ENCODE data around the gene UCK1.
A peak's percentile ranks its signal among the peaks of the same experiment; 100 is the strongest.

The UCK1 gene

DNA sequence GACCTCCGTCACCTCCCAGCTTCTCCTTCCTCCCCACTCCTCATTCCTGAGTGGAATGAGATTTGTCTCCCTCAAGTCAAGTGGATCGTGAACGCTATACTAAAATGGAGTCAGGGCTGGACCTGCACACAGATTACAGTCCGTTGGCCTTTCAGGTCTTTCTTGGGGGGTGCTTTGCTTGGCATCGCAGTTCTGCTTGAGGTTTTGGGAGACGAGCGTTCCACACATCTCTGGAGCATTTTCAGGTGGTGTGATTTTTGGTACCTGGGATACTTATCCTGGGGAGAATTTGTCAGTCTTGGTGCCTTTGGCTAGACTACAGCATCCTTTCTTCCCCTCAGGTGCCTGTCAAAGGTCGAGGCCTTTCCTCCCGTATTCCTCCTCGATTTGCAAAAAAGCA, 52.2 kb downstream of the UCK1 start:
- H3K36me3 ChIP-seq (ENCODE audit: insufficient read depth, low read length) = peaks cover 95% of the 10 kb centered on the region; the same call in 1 of the 2 replicates
- no peaks in the 10 kb centered on the region for H3K9me2 ChIP-seq (replicated peaks; ENCODE audit: low read depth, low read length)
- H3K79me2 ChIP-seq (ENCODE audit: insufficient read depth, low read length) = no peaks in the 10 kb centered on the region
- H3K27me3 ChIP-seq (ENCODE audit: insufficient read depth, low read length, poor library complexity, severe bottlenecking) = no peaks in the 10 kb centered on the region
- no peaks in the 10 kb centered on the region for H3F3A ChIP-seq (ENCODE audit: low read depth)
- H3K4me1 ChIP-seq (ENCODE audit: insufficient read depth, low read length, poor library complexity, severe bottlenecking) = no peaks in the 10 kb centered on the region
- H3K4me3 ChIP-seq (ENCODE audit: low read length, poor library complexity, severe bottlenecking) = no peak overlapping the region
- TF ChIP-seq EZH2phosphoT487 (IDR thresholded peaks at IDR 0.05; ENCODE audit: borderline replicate concordance) = no peak
- TF ChIP-seq, protein P1, sequence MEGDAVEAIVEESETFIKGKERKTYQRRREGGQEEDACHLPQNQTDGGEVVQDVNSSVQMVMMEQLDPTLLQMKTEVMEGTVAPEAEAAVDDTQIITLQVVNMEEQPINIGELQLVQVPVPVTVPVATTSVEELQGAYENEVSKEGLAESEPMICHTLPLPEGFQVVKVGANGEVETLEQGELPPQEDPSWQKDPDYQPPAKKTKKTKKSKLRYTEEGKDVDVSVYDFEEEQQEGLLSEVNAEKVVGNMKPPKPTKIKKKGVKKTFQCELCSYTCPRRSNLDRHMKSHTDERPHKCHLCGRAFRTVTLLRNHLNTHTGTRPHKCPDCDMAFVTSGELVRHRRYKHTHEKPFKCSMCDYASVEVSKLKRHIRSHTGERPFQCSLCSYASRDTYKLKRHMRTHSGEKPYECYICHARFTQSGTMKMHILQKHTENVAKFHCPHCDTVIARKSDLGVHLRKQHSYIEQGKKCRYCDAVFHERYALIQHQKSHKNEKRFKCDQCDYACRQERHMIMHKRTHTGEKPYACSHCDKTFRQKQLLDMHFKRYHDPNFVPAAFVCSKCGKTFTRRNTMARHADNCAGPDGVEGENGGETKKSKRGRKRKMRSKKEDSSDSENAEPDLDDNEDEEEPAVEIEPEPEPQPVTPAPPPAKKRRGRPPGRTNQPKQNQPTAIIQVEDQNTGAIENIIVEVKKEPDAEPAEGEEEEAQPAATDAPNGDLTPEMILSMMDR (conservative IDR thresholded peaks at IDR 0.05; ENCODE audit: low read length) = no peak
- H3K9me3 ChIP-seq (ENCODE audit: insufficient read depth, low read depth, low read length) = no peaks in the 10 kb centered on the region
- no peak overlapping the region for H3K4me2 ChIP-seq (ENCODE audit: low read depth, low read length, poor library complexity, severe bottlenecking)
- H2AFZ ChIP-seq (ENCODE audit: low read length) = no peak overlapping the region
- H3K9ac ChIP-seq (ENCODE audit: low read depth, low read length, poor library complexity, severe bottlenecking) = no peak overlapping the region
- H4K20me1 ChIP-seq (ENCODE audit: insufficient read depth, low read length, poor library complexity, severe bottlenecking) = peaks cover 28% of the 10 kb centered on the region

DNA sequence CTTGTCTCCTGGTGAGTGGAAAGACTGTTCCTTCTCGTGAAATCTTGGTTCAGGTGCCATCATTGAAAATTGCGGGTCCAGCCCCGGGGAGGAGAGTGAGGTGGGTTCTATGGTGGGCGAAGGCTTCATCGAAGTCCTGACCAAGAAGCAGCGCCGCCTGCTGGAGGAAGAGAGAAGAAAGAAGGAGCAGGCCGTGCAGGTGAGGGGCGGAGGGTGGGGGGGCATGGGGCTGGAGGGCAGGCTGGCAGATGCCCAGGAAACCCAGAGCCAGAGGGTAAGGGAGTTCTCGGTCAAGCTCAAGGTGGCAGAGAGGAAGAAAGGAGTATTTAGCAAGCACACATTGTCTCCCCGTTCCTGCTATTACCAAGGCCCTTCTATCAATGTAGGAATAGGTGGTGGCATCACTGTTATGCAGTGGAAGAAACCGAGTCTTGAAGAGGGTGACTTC, 52.6 kb downstream of the UCK1 start:
- Histone ChIP-seq H3K9me3 (ENCODE audit: insufficient read depth, low read depth, low read length) (no peaks in the 10 kb centered on the region), H3F3A (ENCODE audit: low read depth) (no peaks in the 10 kb centered on the region), H3K9me2 (replicated peaks; ENCODE audit: low read depth, low read length) (no peaks in the 10 kb centered on the region), H3K79me2 (ENCODE audit: insufficient read depth, low read length) (no peaks in the 10 kb centered on the region), H2AFZ (ENCODE audit: low read length) (no peak overlapping the region), H3K4me2 (ENCODE audit: low read depth, low read length, poor library complexity, severe bottlenecking) (no peak overlapping the region), H3K4me3 (ENCODE audit: low read length, poor library complexity, severe bottlenecking) (no peak overlapping the region), H3K4me1 (ENCODE audit: insufficient read depth, low read length, poor library complexity, severe bottlenecking) (no peaks in the 10 kb centered on the region), H3K9ac (ENCODE audit: low read depth, low read length, poor library complexity, severe bottlenecking) (no peak overlapping the region), H3K27me3 (ENCODE audit: insufficient read depth, low read length, poor library complexity, severe bottlenecking) (no peaks in the 10 kb centered on the region), H4K20me1 (ENCODE audit: insufficient read depth, low read length, poor library complexity, severe bottlenecking) (peaks cover 28% of the 10 kb centered on the region), H3K36me3 (ENCODE audit: insufficient read depth, low read length) (peaks cover 95% of the 10 kb centered on the region; the same call in 1 of the 2 replicates)
- TF ChIP-seq, protein P1 (conservative IDR thresholded peaks at IDR 0.05; ENCODE audit: low read length) = peak; percentile 62
- no peak for TF ChIP-seq EZH2phosphoT487 (IDR thresholded peaks at IDR 0.05; ENCODE audit: borderline replicate concordance)

DNA sequence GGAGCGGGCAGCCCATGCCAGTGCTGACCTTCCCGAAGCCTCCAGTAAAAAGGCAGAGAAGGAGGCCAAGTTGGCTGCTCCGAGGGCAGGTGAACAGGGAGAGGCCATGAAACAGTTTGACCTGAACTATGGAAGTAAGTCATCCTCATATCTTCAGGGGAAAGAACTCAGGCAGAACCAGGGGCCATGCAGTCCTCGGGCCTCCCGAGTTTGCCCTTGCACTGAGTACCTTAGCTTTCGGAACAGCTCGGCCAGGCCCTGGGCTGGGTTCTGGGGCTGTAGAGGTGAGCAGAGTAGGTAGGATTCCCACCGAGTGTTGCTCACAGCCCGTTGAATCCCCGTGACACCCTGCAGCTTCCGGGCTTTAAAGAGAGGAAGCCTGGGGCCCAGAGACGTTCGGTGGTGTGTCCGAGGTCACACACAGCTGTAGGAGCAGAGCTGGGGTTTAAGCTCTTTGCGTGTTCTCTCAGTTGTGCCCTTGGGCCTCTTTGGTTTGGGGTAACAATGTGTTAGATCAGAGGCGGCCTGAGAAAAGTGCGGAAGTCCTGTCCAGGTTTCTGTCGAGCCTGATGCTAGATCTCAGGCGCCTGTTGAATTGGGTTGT, 53.1 kb downstream of the UCK1 start:
- Histone ChIP-seq H3K9me3 (ENCODE audit: insufficient read depth, low read depth, low read length) (no peaks in the 10 kb centered on the region), H3K4me3 (ENCODE audit: low read length, poor library complexity, severe bottlenecking) (no peak overlapping the region), H3K36me3 (ENCODE audit: insufficient read depth, low read length) (peaks cover 95% of the 10 kb centered on the region; the same call in 1 of the 2 replicates), H3K4me2 (ENCODE audit: low read depth, low read length, poor library complexity, severe bottlenecking) (no peak overlapping the region), H2AFZ (ENCODE audit: low read length) (no peak overlapping the region), H3F3A (ENCODE audit: low read depth) (no peaks in the 10 kb centered on the region), H3K27me3 (ENCODE audit: insufficient read depth, low read length, poor library complexity, severe bottlenecking) (no peaks in the 10 kb centered on the region), H3K79me2 (ENCODE audit: insufficient read depth, low read length) (no peaks in the 10 kb centered on the region), H3K9ac (ENCODE audit: low read depth, low read length, poor library complexity, severe bottlenecking) (no peak overlapping the region), H4K20me1 (ENCODE audit: insufficient read depth, low read length, poor library complexity, severe bottlenecking) (peaks cover 31% of the 10 kb centered on the region), H3K9me2 (replicated peaks; ENCODE audit: low read depth, low read length) (no peaks in the 10 kb centered on the region), H3K4me1 (ENCODE audit: insufficient read depth, low read length, poor library complexity, severe bottlenecking) (no peaks in the 10 kb centered on the region)
- TF ChIP-seq EZH2phosphoT487 (IDR thresholded peaks at IDR 0.05; ENCODE audit: borderline replicate concordance) = no peak
- TF ChIP-seq, protein P1 (conservative IDR thresholded peaks at IDR 0.05; ENCODE audit: low read length) = no peak
